Activated CD8-positive, alpha-beta memory T cell treated with anti-CD3 and anti-CD28 coated beads, Interleukin-2, amount 50 U/mL, for 1 hour (primary cell): ENCODE data around the gene MED23.
"Not testable (repeated sequence)": the region's sequence is repeated elsewhere in the genome, so short reads cannot be mapped to it uniquely, and the experiment has no call there.

Experiments
- DNase-seq: peaks from one replicate; pipeline ENCODE4 v3.0.0-alpha.2; 2020; ENCODE audit errors: extremely low read depth

The MED23 gene

DNA sequence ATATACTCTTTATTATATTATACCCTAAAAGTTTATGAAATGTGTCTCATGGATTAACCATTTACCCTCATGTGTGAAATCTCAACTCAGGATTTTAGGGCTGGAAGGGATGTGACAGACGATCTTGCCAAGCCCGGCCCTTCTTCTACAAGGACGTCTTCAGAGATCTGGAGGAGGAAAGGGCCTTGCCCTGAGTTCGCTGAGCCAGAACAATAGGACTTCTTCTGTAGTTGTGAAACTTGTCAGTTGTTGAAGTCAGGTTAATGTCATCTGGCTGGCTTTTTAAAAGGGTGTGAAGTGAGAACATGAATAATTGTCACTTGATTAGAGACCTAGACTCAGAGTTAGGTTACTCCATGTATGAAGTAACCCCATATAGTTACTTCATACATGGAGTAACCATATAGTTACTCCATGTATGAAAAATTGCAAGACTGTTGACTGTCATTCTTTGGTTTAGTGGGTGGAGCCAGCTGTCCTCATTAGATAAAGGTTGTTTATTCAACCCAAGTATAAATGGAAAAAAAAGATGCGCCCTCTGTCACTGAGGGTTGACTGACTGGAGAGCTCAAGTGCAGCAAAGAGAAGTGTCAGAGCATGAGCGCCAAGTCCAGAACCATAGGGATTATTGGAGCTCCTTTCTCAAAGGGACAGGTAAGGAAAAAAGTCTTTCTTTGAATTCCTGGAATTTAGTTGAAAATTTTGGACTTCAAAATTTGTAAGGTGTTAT lies 55.2 kb downstream of the MED23 start, which contains the start of gene ARG1:
Gene ARG1 (plus strand): TSS at position 541 of the 730 bp plus-strand sequence. CDS start 57 bp downstream, at position 598.
- no peak for DNase-seq

DNA sequence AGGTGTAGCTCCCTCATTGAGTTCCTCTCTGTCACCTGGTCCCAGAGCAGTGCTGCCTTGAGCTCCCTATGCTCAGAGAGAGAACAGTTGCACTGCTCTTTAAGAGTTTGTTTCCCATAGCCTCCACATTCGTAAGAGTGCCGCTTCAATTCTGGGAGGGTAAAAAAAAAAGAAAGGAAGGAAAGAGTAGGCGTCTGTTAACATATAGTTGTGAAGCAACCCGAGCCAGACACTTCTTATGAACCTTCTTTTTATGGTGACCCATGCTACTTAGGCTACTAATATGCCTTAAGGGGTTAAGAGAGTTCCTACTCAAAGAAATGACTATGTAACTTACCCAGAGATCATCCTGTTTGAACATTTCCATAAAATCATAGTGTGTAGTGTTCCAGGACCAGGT lies 59.3 kb downstream of the MED23 start:
- DNase-seq: no peak

DNA sequence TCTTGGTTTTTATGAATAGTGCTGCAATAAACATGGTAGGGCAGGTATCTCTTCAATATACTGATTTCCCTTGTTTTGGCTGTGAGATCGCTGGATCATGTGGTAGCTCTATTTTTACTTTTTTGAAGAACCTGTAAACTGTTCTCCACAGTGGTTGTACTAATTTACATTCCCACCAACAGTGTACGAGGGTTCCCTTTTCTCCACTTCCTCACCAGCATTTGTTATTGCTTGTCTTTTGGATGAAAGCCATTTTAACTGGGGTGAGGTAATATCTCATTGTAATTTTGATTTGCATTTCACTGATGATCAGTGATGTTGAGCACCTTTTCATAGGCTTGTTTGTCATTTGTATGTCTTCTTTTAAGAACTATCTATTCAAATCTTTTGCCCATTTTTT lies 63.0 kb downstream of the MED23 start:
- DNase-seq: no peak

DNA sequence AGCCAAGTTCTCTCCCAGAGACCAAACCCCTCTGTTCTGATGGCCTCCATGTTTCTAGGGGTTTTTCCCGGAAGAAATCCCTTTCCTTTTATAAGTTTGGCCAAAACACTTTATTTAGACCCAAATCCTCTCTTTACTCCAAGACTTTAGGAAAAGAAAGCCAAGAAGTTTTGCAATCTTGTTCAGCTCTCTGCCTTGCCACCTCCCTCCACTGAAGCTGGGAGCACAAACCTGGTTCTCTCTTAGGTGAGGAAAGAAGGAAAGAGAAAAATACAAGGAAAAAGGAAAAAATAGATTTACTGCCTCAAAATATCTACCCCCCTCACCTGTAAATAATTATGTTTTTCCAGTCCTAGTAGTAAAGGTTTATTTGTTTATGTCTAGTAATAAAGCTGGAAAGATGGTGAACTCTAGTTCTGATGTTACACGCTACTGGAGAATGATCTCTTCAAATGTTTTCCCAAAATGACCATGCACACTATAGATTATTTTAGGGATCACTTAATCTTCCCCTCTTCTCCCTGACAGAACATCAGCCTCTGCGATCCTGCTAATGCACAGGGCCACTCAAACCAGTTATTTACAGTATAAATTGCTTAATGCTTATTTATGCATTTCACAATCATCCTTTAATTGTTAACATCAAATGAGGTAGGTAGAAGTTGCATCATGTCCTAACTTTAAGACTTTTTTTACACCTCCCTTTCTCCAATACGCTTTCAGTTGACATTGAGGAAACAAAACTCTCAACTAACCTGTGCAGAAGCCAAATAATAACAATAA lies 65.9 kb downstream of the MED23 start:
- DNase-seq: no peak

DNA sequence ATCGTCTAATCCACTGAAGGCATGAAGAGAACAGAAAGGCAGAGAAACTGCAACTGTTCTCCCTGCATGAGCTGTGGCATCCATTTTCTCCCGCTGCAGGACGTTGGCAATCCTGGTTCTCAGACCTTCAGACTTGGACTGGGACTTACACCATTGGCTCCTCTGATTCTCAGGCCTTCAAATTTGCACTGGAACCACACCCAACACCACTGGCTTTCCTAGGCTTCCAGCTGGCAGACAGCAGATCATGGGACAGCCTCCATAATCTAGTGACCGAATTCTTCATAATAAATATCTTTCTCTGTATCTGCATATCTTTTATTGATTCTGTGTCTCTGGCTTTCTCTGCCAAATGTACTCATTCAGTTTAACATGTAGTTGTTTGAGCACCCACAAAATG lies 69.1 kb downstream of the MED23 start:
- DNase-seq: no peak

DNA sequence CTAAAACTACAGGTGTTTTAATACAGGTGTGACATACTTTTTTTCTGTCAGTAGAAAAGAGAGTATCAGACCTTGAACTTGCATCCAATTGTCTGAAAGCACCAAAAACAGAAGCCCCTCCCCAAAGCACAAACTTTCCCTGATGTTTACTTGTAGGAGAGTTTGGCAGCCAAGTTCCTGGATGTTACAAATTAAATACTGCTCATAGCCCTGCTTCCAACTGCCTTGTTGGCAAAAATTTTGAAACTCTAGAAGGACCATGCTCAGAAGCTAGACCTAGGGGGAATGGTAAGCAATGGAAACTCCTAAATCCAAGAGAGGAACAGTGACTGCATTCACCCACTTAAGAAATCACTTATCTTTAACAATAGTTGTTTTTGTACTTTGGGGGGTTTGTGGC lies 72.0 kb downstream of the MED23 start:
- DNase-seq: no peak

DNA sequence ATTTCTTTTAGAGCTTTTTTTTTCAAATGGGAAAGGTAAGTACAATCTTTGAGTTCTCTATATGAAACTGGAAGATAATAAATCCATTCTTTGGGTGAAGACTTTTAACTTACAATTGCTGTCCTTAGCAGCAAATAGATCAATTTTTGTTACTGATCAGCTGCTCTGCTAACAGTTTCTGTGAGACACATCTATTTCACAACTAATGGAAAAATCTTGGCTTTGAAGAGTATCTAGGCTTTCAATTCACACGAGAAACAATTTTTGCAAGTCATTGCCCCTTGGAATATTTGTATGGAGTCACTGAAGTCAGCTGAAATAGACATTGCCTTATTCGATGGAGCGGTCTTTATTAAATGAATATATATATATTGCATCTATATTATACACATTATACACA lies 75.5 kb downstream of the MED23 start:
- no peak for DNase-seq

DNA sequence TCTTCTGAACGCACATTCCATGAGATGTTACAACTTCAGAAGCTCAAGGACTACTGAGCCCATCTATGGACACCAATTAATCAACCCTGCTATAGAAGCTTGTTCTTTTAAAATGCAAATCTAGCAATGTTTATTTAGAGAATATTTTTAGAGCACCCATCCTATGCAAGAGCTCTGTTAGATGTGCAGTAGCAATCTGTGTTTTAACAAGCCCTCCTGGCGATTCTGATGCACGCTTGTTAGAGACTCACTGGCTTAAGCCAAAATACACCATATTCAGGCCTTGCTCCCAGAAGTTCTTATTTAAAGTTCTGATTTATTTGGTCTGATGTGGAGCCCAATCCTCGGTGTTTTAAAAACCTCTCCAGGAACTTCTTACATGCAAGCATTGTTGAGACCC lies 76.1 kb downstream of the MED23 start:
- DNase-seq: no peak

DNA sequence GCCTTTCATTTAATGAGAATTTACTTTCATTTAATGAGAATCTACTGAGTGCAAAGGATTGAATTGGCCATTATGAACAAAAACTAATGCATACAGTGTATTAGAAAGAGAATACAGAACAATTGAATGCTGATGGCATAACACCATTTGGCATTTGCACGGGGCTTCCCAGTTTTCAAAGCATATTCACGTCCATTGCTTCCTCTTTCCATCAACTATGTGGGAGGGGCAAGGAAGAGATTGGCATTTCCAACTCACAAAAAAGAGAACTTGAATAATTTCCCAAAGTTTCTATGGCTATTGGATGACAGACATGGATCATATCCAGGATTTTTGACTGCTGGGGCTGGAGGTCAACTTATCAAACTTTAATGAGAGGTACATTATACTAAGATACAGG lies 78.2 kb downstream of the MED23 start:
- no peak for DNase-seq

DNA sequence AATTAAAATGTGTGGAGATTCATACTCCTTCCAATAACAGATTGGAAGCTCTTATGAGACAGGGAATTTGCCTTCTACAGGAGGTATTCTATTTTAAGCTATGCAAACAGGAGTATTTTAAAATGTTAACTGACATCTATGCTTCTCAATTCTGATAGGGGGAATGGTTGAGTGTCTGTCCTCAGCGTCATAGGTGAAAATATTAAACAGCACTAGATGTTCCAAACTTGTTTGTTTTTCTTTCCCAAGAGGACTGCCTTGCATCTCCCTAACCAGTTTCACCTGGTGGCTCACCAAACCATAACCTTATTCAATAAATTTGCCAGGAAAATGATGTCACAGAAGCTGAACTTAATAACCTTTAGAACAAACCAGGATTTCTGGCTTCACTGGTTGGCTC lies 79.6 kb downstream of the MED23 start:
- no peak for DNase-seq

DNA sequence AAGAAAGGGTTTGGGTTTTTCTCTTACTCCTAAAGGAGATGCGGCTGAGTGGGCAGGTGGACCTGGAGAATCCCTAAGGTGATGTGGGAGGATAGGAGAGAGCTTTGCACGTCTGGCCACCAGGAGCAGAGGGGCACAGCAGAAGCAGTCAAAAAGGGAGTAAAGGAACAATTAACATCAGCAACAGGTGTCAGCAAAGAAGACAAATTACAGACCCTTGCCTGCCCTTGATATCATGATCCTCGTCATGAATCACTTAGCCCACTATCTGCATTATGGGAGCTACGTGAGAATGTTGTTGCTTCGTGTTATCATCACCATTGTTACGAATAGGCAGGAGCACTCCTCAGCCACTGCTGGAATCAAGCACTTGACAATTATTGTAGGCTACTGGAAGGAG lies 80.6 kb downstream of the MED23 start:
- DNase-seq: no peak

DNA sequence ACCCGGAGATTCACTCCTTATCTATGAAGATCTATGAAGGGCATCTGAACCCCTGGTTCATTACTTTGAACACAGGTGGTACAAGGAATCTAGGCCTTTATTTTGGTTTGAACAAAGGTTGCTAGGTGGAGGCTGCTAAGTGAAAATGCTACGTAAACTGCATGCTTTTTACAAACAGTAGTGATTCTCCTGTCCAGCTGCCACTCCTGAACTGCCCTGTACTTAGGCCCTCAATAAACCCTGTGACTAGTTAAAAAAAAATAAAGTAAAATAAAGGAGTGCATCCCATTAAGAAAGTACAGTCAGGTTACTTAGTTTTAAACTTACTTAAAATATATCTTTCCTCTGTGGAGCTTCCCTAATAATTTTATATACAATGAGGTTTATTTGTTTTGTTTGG lies 82.7 kb downstream of the MED23 start:
- no peak for DNase-seq

DNA sequence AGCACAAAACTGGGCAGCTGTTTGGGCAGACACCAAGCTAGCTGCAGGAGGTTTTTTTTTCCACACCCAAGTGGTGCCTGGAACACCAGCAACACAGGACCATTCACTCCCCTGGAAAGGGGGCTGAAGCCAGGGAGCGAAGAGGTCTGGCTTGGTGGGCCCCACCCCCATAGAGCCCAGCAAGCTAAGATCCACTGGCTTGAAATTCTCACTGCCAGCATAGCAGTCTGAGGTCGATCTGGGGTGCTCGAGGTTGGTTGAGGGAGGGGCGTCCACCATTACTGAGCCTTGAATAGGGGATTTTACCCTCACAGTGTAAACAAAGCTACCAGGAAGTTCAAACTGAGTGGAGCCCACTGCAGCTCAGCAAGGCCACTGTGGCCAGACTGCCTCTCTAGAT lies 89.4 kb downstream of the MED23 start:
- DNase-seq: not testable (repeated sequence)

DNA sequence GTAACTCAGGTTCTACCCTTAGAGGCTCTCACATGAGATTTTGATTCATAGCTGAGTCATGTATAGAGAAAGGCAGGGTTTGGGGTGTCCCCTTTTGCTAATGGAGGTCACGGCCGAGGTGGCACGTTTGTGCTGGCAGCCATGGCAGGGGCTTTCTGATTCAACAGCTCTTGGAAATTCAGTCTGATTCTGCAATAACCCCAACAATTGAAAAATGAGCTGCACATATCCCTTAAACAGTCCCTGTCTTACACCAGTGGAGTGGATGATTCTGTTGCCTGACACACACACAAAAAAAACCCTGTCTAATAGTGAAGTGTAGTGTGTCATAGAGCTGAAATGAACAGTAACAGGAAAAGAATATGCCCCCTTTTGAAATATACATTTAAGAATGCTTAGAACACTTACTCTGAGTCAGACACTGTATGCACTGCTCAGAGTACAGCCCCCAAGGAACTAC lies 95.4 kb downstream of the MED23 start:
- no peak for DNase-seq

DNA sequence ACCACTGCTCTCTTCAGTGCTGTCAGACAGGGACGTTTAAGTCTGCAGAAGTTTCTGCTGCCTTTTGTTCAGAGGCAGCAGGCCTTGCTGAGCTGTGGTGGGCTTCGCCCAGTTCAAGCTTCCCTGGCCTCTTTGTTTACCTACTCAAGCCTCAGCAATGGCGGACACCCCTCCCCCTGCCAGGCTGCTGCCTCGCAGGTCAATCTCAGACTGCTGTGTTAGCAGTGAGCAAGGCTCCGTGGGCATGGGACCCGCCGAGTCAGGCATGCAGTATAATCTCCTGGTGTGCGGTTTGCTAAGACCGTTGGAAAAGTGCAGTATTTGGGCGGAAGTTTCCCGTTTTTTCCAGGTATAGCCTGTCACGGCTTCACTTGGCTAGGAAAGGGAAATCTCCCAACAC lies 96.4 kb downstream of the MED23 start:
- not testable (repeated sequence) for DNase-seq

DNA sequence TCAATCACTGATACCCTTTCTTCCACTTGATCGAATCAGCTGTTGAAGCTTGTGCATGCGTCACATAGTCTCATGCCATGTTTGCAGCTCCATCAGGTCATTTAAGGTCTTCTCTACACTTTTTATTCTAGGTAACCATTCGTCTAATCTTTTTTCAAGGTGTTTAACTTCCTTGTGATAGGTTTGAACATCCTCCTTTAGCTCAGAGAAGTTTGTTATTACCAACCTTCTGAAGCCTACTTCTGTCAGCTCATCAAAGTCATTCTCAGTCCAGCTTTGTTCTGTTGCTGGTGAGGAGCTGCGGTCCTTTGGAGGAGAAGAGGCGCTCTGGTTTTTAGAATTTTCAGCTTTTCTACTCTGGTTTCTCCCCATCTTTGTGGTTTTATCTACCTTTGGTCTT lies 97.1 kb downstream of the MED23 start:
- not testable (repeated sequence) for DNase-seq

DNA sequence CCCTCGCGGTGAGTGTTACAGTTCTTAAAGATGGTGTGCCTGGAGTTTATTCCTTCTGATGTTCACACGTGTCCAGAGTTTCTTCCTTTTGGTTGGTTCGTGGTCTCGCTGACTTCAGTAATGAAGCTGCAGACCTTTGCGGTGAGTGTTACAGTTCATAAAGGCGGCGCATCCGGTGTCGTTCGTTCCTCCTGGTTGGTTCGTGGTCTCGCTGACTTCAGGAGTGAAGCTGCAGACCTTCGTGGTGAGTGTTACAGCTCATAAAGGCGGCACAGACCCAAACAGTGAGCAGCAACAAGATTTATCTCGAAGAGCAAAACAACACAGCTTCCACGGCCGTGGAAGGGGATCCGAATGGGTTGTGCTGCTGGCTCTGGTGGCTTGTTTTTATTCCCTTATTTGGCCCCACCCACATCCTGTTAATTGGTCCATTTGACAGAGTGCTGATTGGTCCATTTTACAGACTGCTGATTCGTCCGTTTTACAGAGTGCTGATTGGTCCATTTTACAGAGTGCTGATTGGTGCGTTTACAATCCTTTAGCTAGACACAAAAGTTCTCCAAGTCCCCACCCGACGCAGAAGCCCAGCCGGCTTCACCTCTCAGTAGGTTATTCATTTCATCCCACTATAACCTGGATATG lies 103.2 kb downstream of the MED23 start:
- no peak for DNase-seq

DNA sequence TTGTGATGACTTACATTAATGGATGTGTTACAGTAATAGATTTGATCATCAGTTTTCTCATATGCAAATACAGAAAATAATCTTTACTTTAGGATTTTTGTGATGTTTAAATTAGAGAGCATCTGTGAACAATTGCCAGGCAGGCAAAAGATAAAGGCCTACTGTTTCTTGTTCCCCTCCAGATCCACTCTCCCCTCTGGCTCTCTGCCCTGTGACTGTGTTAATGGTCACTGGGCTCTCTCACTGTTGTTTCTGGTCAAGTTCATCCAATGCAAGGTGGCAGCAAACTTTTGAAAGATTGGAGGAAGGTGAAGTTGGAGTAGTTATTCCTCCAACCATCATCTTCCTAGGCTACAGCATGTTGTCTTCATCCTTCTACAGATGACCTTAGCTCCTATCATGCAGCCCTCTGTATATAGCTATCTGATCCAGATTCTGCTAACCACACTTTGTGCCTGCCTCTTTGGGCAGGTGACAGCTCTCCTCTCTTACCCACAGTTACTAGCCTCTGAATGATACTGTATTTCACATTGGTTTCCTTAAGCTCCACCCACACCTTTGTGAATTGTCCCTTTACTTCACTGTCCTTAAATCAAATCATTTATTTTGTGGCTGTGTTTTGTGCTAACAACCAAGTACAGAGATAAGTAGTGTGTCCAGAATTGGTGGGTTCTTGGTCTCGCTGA lies 103.9 kb downstream of the MED23 start:
- no peak for DNase-seq
